NCI-H2196 treated with DMSO at 0.1 percent for 48 hours (cell line): ENCODE results near the gene PGBD2.
A peak's percentile ranks its signal among the peaks of the same experiment; 100 is the strongest.
"Not testable (repeated sequence)": the region's sequence is repeated elsewhere in the genome, so short reads cannot be mapped to it uniquely, and the experiment has no call there.

Experiments
- DNase-seq: peaks from one replicate; lab custom pipeline; 2025; ENCODE audit not compliant: unreplicated experiment; lab: John Stamatoyannopoulos, UW

The PGBD2 gene

DNA sequence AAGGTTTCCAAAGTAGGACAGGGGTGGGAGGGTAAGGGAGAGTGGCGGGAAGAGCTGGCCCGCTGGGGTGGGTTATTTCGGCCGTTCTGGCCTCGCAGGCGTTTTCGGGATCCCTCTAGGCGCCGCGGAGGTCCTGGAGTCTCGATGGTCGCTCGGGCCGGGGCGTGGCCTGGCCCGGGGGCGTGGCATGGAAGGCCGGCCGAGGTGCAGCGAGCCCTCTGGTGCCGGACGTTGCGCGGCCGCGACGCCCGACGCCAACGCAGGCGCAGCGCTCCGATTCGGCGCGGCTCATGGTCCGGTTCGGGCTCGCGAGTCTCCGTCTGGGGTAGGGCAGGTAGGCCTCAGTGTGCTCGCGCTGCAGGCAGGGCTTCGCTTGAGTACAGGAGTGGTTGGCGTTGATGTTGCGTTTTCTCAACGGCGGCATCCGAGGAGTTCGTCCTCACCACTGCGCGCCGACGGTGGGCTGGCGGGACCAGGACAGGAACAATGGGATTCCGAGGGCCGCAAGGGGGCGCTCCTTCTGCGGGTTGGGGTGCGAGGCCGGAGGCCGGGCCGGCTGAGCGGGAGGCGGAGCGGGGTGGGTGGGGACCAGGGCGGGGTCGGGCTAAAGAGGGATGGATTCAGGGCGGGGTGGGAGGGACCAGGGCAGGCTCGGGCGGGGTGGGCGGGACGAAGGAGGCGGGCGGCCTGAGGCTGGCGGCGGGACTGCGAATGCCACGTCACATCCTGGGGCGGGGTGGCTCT lies at the start of gene PGBD2:
PGBD2 (plus strand) TSS at position 227 of the 744 bp plus-strand sequence. CDS start 7,628 bp downstream, outside the sequence.
- DNase-seq = peak; percentile 65

DNA sequence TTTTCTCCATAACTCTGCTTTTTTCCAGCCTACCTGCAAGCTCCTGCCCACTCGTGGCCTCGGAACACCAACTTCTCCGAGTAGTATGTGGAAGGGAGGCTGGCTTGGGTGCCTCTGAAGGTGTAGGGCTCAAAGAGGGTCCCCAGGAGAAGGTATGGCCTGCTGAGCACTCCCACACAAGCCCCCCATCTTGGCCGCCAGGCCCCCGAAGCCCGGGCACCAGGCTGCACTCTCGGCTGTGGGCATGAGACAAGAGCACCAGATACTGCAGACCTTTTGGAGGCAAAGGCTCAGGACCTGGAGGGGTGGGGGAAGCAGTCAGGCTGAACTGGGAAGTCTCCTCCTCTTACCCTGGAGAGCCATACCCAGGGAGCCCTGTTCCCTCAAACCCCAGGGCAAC lies 48.8 kb upstream of the PGBD2 start:
- DNase-seq = no peak

- no peak for DNase-seq
Observed at GRCh38 chr1:248857749-248858095, 48.3 kb upstream of the PGBD2 start.

DNA sequence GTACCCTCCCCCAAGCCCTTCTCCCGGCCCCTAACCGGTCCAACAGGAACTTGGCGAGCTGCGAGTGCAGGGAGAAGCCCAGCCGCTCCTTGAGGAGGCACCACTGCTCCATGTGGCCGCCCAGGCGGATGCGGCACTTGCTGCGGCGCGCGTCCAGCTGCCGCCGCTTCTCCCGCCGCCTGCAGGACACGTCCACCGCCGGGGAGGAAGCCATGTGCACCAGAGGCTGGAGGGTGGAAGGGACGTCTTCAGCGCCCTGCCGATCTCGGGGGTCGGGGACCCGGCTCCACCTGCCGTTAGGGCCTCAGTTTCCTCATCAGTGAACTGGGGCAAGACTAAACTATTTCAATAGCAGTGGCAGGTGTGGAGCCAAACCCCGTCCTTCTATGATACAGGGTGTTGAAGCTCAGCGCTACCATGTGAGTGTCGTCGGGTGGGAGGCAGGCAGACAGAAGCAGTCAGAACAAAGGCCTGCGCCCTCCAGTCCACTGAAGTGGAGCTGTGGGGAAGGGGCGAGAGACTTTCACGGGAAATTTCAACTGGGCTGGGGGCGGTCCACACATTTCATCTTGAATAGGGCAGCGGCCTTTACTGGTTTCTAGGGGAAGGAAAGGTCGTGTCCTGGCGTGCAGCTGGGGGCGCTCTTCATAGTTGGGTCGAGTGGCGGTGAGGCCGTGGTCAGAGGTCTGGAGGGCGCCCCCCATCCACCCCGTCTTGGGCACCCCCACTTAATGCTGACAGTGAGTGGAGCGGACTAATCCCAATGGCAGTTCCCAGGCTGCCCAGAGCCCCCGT lies 47.7 kb upstream of the PGBD2 start:
- DNase-seq = no peak

DNA sequence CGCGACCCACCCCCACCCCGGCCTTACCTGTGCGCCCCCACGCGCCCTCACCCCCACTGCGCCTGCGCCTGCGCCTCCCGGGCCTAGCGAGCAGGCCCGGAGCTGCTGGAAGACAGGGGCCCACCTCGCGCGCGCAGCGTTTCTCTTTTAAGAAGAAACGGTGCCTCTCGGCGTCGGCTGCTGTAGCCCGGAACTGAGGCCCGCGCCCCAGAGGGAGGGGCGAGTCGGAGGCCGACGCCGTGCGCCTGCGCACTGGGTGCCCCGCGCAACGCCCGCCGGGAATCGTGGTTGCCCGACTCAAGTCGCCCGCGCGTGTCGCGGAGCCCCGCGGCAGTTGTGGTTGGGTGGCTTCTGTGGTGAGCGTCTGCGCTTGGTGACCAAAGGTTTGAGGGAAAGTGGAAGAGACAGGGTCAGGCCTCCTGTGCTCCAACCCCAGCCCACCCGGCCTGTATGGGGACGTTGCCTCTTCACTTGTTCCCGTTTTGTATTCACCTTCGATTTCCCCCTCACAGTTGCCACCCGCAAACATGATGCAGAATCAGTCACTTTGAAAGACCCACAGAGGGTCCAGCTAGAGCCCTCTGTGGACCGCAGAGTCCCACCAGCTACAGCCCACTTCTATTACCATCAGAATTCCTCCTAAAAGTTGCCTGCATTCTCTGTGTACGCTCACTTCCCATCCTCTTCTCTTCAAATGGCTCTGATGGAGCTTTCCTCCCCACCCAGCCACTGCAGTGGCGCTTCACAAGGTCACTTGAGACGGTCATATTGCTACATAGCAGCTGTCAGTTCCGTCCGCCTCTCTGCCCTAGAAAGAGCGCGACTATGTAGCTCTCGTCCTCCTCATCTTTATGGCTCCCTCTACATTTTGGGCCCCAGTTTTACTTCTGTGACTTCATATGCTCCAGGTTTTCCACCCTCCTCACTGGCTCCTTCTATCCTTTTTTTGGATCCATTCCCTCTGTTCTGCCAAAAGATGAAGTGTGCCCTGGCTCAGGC lies 46.8 kb upstream of the PGBD2 start, which contains the start of gene ZNF692:
ZNF692 (minus strand) TSS at position 195 of the 999 bp plus-strand sequence. CDS start 776 bp downstream, outside the sequence.
- DNase-seq = peak; percentile 71

GRCh38 chr1:248860007-248860406 lies 46.0 kb upstream of the PGBD2 start:
- no peak for DNase-seq

- DNase-seq = no peak
Observed at GRCh38 chr1:248861616-248862015, 44.4 kb upstream of the PGBD2 start.

GRCh38 chr1:248862695-248862997 lies 43.4 kb upstream of the PGBD2 start:
- no peak for DNase-seq

- DNase-seq = peak; percentile 47
Observed at GRCh38 chr1:248862998-248863881, 42.8 kb upstream of the PGBD2 start.

- DNase-seq = no peak
Observed at GRCh38 chr1:248871837-248872401, 34.1 kb upstream of the PGBD2 start.

DNA sequence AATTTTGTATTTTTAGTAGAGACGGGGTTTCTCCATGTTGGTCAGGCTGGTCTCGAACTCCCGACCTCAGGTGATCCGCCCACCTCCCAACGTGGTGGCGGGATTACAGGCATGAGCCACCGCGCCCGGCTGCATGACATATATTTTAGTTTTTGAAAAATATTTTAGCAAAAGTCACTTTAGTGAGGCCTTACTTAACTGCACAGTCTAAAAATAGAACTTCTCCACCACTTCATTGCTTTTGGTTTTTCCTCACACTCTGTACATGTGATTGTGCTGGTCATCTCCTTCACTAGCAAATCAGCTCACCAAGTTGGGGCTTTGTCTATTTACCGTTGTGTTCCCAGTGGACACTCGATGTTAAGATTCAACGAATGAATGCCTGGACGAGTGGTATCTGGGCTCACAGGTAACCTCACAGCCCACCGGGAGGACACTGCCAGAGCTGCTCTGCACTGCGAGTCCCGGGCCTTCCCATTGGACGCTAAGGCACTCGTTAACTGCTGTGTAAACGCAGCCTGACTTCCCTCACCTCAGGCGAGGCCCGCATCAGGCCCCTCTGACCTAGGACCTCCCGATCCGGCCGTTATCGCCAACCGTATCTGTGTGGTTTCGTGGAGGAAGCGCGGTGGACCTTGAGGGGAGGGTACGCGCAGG lies 33.2 kb upstream of the PGBD2 start:
- no peak for DNase-seq

- DNase-seq = peak; percentile 53
Observed at GRCh38 chr1:248873409-248873992, 32.5 kb upstream of the PGBD2 start.

DNA sequence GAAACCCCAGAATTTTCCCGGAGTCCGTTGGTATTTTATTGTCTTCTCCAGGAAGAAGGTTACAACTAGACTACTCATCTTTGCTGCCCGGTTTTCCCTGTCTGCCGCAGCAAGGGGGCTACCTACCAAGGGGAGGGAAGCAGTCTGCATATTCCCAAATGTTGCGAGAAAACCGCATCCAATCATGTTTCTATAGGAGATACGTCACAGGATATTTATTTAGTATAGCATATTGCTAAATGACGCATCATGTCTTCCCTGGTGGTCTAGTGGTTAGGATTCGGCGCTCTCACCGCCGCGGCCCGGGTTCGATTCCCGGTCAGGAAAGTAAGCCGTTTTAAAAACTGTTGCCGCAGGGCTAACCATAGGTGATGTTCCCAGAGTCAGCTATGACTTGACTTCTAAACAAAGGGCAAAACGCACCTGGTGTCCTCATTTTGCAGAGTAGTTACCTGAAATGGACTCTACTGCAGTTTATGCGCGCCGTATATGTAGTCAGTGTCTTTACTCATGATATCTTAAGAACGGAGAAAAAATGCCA lies 32.0 kb upstream of the PGBD2 start:
- peak; percentile 53 for DNase-seq

DNA sequence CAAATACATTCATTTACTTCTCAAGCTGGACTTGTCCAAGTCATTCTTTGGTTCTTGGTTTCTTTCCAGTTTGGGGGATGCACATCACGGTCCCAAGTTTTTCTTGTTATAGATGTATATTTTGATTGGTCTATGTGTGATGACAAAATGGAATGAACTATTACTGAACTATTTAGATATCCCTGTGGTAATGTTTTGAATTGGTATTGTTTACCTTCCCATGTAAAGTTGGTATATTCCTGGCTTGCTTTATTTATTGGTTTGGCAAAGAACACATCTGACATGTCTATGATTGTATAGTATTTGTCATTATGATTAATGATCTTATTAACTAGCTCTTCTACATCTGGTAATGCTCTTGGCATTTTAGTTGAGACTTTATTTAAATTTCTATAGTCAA lies 24.8 kb upstream of the PGBD2 start:
- no peak for DNase-seq

GRCh38 chr1:248882427-248882826 lies 23.6 kb upstream of the PGBD2 start:
- not testable (repeated sequence) for DNase-seq

GRCh38 chr1:248884632-248885295 lies 21.3 kb upstream of the PGBD2 start:
- no peak for DNase-seq

- DNase-seq = no peak
Observed at GRCh38 chr1:248885646-248886045, 20.4 kb upstream of the PGBD2 start.

DNA sequence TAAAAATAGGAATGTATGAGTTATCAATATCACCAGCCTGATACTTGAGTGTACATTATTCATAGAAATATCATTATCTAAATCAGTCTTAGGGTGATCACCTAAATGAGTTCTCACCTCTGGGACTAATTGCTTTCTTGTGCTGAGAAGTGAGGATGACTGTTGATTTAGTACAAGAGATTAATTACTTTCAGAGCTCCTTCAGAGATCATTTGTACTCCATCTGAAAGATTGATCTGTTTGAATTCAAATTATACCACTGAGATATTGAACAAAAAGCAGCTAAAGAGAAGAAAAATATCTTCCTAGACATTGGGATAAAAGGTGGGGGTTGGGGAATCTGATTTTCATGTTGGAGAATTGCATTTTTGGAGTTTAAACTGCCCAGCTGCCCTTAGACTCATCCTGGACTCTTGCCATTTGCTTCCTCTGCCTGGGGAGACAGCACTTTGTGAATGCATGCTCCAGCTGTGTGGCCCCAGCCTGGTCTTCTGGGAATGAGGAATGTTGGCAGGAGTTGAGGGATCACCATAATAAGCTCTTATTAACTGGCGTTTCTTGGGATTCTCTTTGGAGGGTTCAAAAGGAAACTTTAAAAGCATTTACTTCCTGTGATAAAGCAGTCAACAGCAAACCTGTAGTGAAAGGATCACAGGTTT lies 19.7 kb upstream of the PGBD2 start:
- DNase-seq = no peak
